ENCODE results near the gene ZNF232.
"Not testable (repeated sequence)": the region's sequence is repeated elsewhere in the genome, so short reads cannot be mapped to it uniquely, and the experiment has no call there.

ZNF232 gene

GRCh38 chr17:5129770-5130169, 18.1 kb upstream of the ZNF232 start:
- DNase-seq (ENCODE audit: low read depth) = not testable (repeated sequence)

- no peak for DNase-seq (ENCODE audit: low read depth)
These were observed 17.3 kb upstream of the ZNF232 start for GRCh38 chr17:5128905-5129535.

GRCh38 chr17:5128387-5128786, 16.7 kb upstream of the ZNF232 start:
- not testable (repeated sequence) for DNase-seq (ENCODE audit: low read depth)

- DNase-seq (ENCODE audit: low read depth) = no peak
These were observed 16.2 kb upstream of the ZNF232 start for GRCh38 chr17:5127910-5128309.

- DNase-seq (ENCODE audit: low read depth) = no peak
These were observed 15.2 kb upstream of the ZNF232 start for GRCh38 chr17:5126719-5127488.

GRCh38 chr17:5124896-5125295, 13.2 kb upstream of the ZNF232 start:
- DNase-seq (ENCODE audit: low read depth) = not testable (repeated sequence)

GRCh38 chr17:5124125-5124760, 12.6 kb upstream of the ZNF232 start:
- DNase-seq (ENCODE audit: low read depth) = not testable (repeated sequence)

GRCh38 chr17:5123343-5124124, 11.9 kb upstream of the ZNF232 start:
- DNase-seq (ENCODE audit: low read depth) = no peak

- DNase-seq (ENCODE audit: low read depth) = no peak
These were observed 11.1 kb upstream of the ZNF232 start for GRCh38 chr17:5122586-5123342.

- DNase-seq (ENCODE audit: low read depth) = not testable (repeated sequence)
These were observed 10.4 kb upstream of the ZNF232 start for GRCh38 chr17:5122056-5122455.

- DNase-seq (ENCODE audit: low read depth) = no peak
These were observed 9.6 kb upstream of the ZNF232 start for GRCh38 chr17:5121186-5121841.

- DNase-seq (ENCODE audit: low read depth) = not testable (repeated sequence)
These were observed 8.9 kb upstream of the ZNF232 start for GRCh38 chr17:5120436-5121185.

- DNase-seq (ENCODE audit: low read depth) = no peak
These were observed 8.4 kb upstream of the ZNF232 start for GRCh38 chr17:5120036-5120435.

GRCh38 chr17:5118219-5118618, 6.5 kb upstream of the ZNF232 start:
- no peak for DNase-seq (ENCODE audit: low read depth)

GRCh38 chr17:5115673-5116651, 4.3 kb upstream of the ZNF232 start, which contains the start of gene USP6:
Gene USP6 (plus strand): TSS chr17:5116032. CDS start chr17:5130368, 14,336 bp downstream.
- DNase-seq (ENCODE audit: low read depth) = no peak

GRCh38 chr17:5110816-5111215, 862 bp downstream of the ZNF232 start:
- DNase-seq (ENCODE audit: low read depth) = no peak

- DNase-seq (ENCODE audit: low read depth) = no peak
These were observed 10.8 kb downstream of the ZNF232 start for GRCh38 chr17:5100832-5101231.

GRCh38 chr17:5099271-5099670, 12.4 kb downstream of the ZNF232 start:
- no peak for DNase-seq (ENCODE audit: low read depth)

Data from HS-5 (cell line).